Progenitor cell of endocrine pancreas (in vitro differentiated cells): Measurements from ENCODE around the gene RNF207. TPM values are rescaled to one million over a fixed set of nuclear protein-coding genes. Genes with fewer than 3 reads are reported as not detected.

ENCODE experiments used
- DNase-seq: peaks from one replicate; pipeline ENCODE4 v3.0.0; 2021; ENCODE audit warnings: low spot score; ENCODE audit not compliant: unreplicated experiment
- H3K27ac Mint-ChIP-seq: 2 replicates; pipeline ENCODE4 v1.8.0; 2021; ENCODE audit warnings: mild to moderate bottlenecking, moderate library complexity, mixed read lengths
- H3K27me3 Mint-ChIP-seq: 2 replicates; pipeline ENCODE4 v1.8.0; 2021; ENCODE audit warnings: mixed read lengths
- H3K36me3 Mint-ChIP-seq: 2 replicates; pipeline ENCODE4 v1.8.0; 2022; ENCODE audit warnings: mixed read lengths; ENCODE audit not compliant: insufficient read depth
- H3K4me1 Mint-ChIP-seq: 2 replicates; pipeline ENCODE4 v1.8.0; 2021; ENCODE audit warnings: low read depth, mixed read lengths
- H3K4me3 Mint-ChIP-seq: 2 replicates; pipeline ENCODE4 v1.8.0; 2021; ENCODE audit warnings: low read depth, mild to moderate bottlenecking, moderate library complexity, mixed read lengths
- H3K9me3 Mint-ChIP-seq: 2 replicates; pipeline ENCODE4 v1.8.0; 2021; ENCODE audit warnings: low read depth, mixed read lengths
- total RNA-seq: library from RNA; stranded (reverse); gene quantifications from 2 replicates; pipeline ENCODE4 v1.2.1, GENCODE V29; 2021
- TF ChIP-seq, protein P1 (sequence below): fragments of 200-600 bp; sonication (generic); IDR thresholded peaks from one replicate; pipeline ENCODE4 v1.5.0; 2021; ENCODE audit warnings: antibody characterized with exemption, mild to moderate bottlenecking; ENCODE audit not compliant: unreplicated experiment

Gene RNF207
- total RNA-seq, 1 donor from 2014 or later: 50.5 TPM

DNA sequence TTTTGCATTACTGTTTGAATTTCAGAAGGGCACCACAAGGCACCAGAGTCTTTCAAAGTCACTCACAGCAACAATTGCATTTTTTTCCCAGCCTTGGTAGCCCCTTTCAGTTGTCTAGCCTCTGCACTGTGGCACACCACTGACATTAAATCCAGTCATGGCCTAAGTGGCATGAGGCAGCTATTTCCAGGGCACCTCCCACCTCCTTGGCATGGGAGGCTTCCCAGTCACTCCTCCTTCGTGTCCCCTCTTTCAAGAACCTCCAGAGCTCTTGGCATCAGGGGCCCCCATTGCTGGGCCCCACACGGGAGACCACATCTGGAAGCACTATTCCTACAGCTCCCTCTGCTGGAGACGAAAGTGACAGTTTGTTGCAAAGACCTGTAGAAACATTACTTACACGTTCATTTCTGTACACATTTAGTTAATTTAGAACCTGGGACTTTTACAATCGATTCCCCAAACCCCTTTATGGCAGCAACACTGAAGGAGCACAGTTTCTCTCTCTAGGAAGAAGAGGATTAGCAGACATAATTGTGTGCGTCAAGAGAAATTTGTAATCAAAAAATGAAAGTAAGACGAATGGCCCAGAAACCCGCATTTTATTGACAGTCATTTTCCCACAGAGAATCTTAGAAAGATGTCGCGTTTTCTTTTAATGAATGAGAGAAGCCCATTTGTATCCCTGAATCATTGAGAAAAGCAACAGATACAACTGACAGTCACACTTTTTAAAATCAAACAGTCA lies 20.1 kb upstream of the RNF207 start:
- no peaks in the 10 kb centered on the region for H3K9me3 Mint-ChIP-seq
- peaks cover 23% of the 10 kb centered on the region for H3K36me3 Mint-ChIP-seq
- no peak for DNase-seq
- peaks cover 27% of the 10 kb centered on the region for H3K27me3 Mint-ChIP-seq
- no peak overlapping the region for H3K27ac Mint-ChIP-seq
- no peak overlapping the region for H3K4me3 Mint-ChIP-seq
- TF ChIP-seq, protein P1, sequence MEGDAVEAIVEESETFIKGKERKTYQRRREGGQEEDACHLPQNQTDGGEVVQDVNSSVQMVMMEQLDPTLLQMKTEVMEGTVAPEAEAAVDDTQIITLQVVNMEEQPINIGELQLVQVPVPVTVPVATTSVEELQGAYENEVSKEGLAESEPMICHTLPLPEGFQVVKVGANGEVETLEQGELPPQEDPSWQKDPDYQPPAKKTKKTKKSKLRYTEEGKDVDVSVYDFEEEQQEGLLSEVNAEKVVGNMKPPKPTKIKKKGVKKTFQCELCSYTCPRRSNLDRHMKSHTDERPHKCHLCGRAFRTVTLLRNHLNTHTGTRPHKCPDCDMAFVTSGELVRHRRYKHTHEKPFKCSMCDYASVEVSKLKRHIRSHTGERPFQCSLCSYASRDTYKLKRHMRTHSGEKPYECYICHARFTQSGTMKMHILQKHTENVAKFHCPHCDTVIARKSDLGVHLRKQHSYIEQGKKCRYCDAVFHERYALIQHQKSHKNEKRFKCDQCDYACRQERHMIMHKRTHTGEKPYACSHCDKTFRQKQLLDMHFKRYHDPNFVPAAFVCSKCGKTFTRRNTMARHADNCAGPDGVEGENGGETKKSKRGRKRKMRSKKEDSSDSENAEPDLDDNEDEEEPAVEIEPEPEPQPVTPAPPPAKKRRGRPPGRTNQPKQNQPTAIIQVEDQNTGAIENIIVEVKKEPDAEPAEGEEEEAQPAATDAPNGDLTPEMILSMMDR: peak; percentile 60
- H3K4me1 Mint-ChIP-seq: no peaks in the 10 kb centered on the region

DNA sequence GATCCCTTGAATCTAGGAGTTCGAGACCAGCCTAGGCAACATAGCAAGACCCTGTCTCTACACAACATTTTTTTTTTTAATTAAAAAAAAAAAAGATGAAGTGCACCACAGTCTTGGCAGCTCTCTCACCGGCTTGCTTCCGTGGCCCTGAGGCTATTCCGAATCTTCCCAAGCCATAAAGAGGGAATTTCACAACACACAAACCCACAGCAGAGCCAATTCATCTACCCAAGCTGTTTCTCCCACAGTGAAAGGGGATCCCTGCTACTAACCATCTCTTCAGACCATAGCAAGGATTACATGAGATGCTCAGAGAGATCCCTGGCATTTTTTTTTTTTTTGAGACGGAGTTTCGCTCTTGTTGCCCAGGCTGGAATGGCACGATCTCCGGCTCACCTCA lies 17.5 kb upstream of the RNF207 start:
- TF ChIP-seq, protein P1: no peak
- no peak for DNase-seq
- Mint-ChIP-seq H3K4me3 (no peak overlapping the region), H3K36me3 (peaks cover 26% of the 10 kb centered on the region), H3K27ac (no peak overlapping the region), H3K4me1 (no peaks in the 10 kb centered on the region), H3K9me3 (no peaks in the 10 kb centered on the region), H3K27me3 (peaks cover 3% of the 10 kb centered on the region)

DNA sequence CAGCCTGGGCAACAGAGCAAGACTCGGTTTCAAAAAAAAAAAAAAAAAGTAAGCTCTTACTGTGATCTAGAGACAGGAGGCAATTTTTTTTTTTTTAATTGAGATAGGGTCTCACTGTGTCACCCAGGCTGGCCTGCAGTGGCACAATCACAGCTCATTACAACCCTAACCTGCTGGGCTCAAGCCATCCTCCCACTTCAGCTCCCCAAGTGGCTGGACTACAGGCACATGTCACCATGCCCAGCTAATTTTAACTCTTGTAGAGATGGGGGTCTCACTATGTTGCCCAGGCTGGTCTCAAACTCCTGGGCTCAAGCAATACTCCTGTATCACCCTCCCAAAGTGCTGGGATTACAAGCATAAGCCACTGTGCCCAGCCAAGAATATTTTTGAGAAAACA lies 14.0 kb upstream of the RNF207 start:
- Mint-ChIP-seq H3K4me1 (peaks cover 4% of the 10 kb centered on the region), H3K4me3 (no peak overlapping the region), H3K9me3 (no peaks in the 10 kb centered on the region), H3K27me3 (no peaks in the 10 kb centered on the region), H3K36me3 (peaks cover 25% of the 10 kb centered on the region), H3K27ac (no peak overlapping the region)
- TF ChIP-seq, protein P1: no peak
- DNase-seq: no peak

DNA sequence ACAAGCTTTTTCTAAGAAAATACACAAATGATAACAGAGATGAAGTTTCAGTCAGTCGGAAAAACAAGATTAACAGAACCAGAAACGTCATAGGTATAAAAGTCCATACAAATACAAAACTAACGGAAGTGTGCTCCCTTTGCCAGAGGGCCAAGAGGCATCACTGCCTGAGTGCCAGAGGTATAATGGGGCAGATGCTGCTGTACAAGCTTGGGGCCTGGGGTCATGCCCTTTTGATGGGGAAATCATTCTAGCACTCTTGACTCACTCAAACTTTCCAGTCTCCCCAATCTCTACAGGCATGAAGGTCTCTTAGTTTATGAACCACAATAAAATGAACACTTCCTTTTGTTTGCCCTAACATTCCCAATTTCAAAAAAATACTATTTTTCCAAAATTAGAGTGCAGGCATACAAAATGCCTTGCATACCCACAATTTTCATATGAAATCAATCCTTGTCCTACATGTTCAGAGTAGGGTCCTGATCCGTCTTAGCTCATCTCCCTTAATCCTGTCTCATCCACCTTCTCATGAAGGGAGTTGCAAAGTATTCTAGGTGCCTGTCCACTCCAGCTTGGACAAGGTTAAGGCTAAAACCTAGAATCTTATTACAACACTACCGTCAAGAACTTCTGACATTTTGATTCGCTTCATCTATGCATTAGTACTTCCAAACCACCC lies 8.0 kb upstream of the RNF207 start:
- Mint-ChIP-seq H3K27ac (peak overlapping the region; percentile 69), H3K4me1 (peaks cover 25% of the 10 kb centered on the region), H3K27me3 (peaks cover 3% of the 10 kb centered on the region), H3K9me3 (no peaks in the 10 kb centered on the region), H3K36me3 (peaks cover 17% of the 10 kb centered on the region), H3K4me3 (peak overlapping the region; percentile 82)
- DNase-seq: no peak
- TF ChIP-seq, protein P1: no peak

DNA sequence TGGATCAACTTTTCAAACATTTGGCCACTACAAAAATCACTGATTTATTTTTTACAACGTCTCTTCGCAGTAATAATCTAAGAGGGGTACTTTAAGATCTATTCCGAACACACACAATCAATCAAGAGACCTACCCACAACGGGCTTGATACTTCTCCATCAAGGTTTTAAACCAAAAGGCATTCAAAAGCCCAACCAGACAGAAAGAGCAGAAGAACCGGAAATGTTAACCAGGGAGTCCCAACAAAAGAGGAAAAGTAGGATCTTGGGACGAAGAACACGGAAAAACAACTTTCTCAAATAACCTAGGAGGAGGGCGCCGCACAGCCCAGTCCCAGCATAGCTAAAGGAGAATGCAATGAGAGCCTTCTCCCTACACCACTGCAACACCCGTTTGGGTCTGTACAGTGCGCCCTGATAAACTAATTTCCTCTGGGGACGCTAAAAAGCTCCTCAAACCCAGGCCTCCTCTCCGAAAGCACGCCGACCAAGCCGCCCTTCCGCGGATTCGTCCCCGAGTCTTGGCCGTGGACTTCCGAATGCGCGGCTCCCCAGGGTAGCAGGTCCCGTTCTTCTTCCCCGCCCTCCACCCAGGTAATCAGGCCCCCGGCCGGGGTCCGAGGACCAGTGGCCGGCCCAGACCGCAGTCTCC lies 7.1 kb upstream of the RNF207 start:
- peaks cover 3% of the 10 kb centered on the region for H3K27me3 Mint-ChIP-seq
- H3K27ac Mint-ChIP-seq: peak overlapping the region; percentile 68
- H3K4me3 Mint-ChIP-seq: peak overlapping the region; percentile 82
- DNase-seq: no peak
- no peaks in the 10 kb centered on the region for H3K9me3 Mint-ChIP-seq
- peaks cover 14% of the 10 kb centered on the region for H3K36me3 Mint-ChIP-seq
- TF ChIP-seq, protein P1: no peak
- peaks cover 25% of the 10 kb centered on the region for H3K4me1 Mint-ChIP-seq
